HEK293T (cell line): ENCODE measurements around the gene UBXN10.

Experiments
- BHLHE40 ChIP-seq: fragments of 450-650 bp; IDR thresholded peaks from 2 replicates; pipeline ENCODE4 v1.6.1; 2016; ENCODE audit warnings: mild to moderate bottlenecking, moderate library complexity, borderline replicate concordance
- ELF4 ChIP-seq: fragments of 450-650 bp; IDR thresholded peaks from 2 replicates; pipeline ENCODE4 v1.6.1; 2017; ENCODE audit warnings: antibody characterized with exemption
- FOXA1 ChIP-seq: fragments of 450-650 bp; IDR thresholded peaks from 2 replicates; pipeline ENCODE4 v1.6.1; 2016; ENCODE audit warnings: mild to moderate bottlenecking
- FOXM1 ChIP-seq: fragments of 450-650 bp; IDR thresholded peaks from 2 replicates; pipeline ENCODE4 v1.6.1; 2017; ENCODE audit warnings: mild to moderate bottlenecking, borderline replicate concordance
- L3MBTL2 ChIP-seq: fragments of 450-650 bp; conservative IDR thresholded peaks from 2 replicates; pipeline ENCODE4 v1.6.1; 2016; ENCODE audit warnings: mild to moderate bottlenecking
- SP1 ChIP-seq: fragments of 450-650 bp; IDR thresholded peaks from 2 replicates; pipeline ENCODE4 v1.6.1; 2017
- TARDBP ChIP-seq: fragments of 450-650 bp; IDR thresholded peaks from 2 replicates; pipeline ENCODE4 v1.6.1; 2016
- ZNF384 ChIP-seq: fragments of 450-650 bp; IDR thresholded peaks from 2 replicates; pipeline ENCODE4 v1.6.1; 2016

DNA sequence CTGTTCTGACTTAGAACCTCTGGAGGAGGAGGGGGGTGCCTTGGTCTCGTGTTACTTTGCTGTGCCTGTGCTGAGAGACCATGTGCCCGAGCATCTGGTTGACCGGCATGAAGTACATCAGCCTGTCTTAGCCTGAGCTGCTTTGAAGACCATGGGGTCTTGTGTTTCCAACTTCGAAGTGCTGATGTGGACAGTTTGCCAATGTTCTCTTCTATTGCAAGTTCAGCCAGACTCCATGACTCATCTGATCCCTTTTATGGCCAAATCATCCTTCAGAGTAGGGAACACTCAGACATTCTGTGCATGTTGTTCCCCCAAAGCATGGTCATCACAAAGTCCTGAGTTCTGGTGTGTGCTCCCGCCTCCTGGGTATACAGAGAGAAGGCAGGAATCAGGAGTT, 6.5 kb downstream of the UBXN10 start:
- TF ChIP-seq BHLHE40 (no peak), TARDBP (no peak), FOXM1 (no peak), L3MBTL2 (no peak), ELF4 (no peak), SP1 (no peak), ZNF384 (no peak), FOXA1 (no peak)
